ENCODE measurements around the gene SCARB1. TPM values are rescaled to one million over a fixed set of nuclear protein-coding genes. Genes with fewer than 3 reads are reported as not detected.

Gene SCARB1
- total RNA-seq, 1 experiment from 2014 or later: 107 TPM

- DNase-seq (ENCODE audit: low spot score): no peak
- in situ Hi-C loops (cut with HindIII; ENCODE audit: low sequenced_read_pairs): no loop called here
Observed at GRCh38 chr12:124866883-124867400, 3.3 kb upstream of the SCARB1 start.

- no peak for DNase-seq (ENCODE audit: low spot score)
- in situ Hi-C loops (cut with HindIII; ENCODE audit: low sequenced_read_pairs): no loop called here
Observed at GRCh38 chr12:124866195-124866882, 2.7 kb upstream of the SCARB1 start.

GRCh38 chr12:124865728-124866127 lies 2.1 kb upstream of the SCARB1 start:
- in situ Hi-C loops (cut with HindIII; ENCODE audit: low sequenced_read_pairs): no loop called here
- DNase-seq (ENCODE audit: low spot score): no peak

- no peak for DNase-seq (ENCODE audit: low spot score)
- in situ Hi-C loops (cut with HindIII; ENCODE audit: low sequenced_read_pairs): no loop called here
Observed at GRCh38 chr12:124864326-124864752, 675 bp upstream of the SCARB1 start.

- peak; percentile 65 for DNase-seq (ENCODE audit: low spot score)
- in situ Hi-C loops (cut with HindIII; ENCODE audit: low sequenced_read_pairs): no loop called here
Observed at GRCh38 chr12:124862768-124863415, 772 bp downstream of the SCARB1 start.

GRCh38 chr12:124861898-124862676 lies 1.6 kb downstream of the SCARB1 start:
- in situ Hi-C loops (cut with HindIII; ENCODE audit: low sequenced_read_pairs): no loop called here
- peak; percentile 43 for DNase-seq (ENCODE audit: low spot score)

GRCh38 chr12:124861492-124861891 lies 2.2 kb downstream of the SCARB1 start:
- peak; percentile 74 for DNase-seq (ENCODE audit: low spot score)
- in situ Hi-C loops (cut with HindIII; ENCODE audit: low sequenced_read_pairs): no loop called here

- in situ Hi-C loops (cut with HindIII; ENCODE audit: low sequenced_read_pairs): no loop called here
- DNase-seq (ENCODE audit: low spot score): no peak
Observed at GRCh38 chr12:124857921-124858461, 5.7 kb downstream of the SCARB1 start.

GRCh38 chr12:124856842-124857178 lies 6.9 kb downstream of the SCARB1 start:
- in situ Hi-C loops (cut with HindIII; ENCODE audit: low sequenced_read_pairs): no loop called here
- DNase-seq (ENCODE audit: low spot score): no peak

GRCh38 chr12:124856132-124856841 lies 7.4 kb downstream of the SCARB1 start:
- no peak for DNase-seq (ENCODE audit: low spot score)
- in situ Hi-C loops (cut with HindIII; ENCODE audit: low sequenced_read_pairs): no loop called here

GRCh38 chr12:124855275-124855957 lies 8.2 kb downstream of the SCARB1 start:
- DNase-seq (ENCODE audit: low spot score): no peak
- in situ Hi-C loops (cut with HindIII; ENCODE audit: low sequenced_read_pairs): no loop called here

GRCh38 chr12:124854637-124855184 lies 9.0 kb downstream of the SCARB1 start:
- no peak for DNase-seq (ENCODE audit: low spot score)
- in situ Hi-C loops (cut with HindIII; ENCODE audit: low sequenced_read_pairs): no loop called here

- in situ Hi-C loops (cut with HindIII; ENCODE audit: low sequenced_read_pairs): no loop called here
- no peak for DNase-seq (ENCODE audit: low spot score)
Observed at GRCh38 chr12:124853781-124854636, 9.7 kb downstream of the SCARB1 start.

- DNase-seq (ENCODE audit: low spot score): no peak
- in situ Hi-C loops (cut with HindIII; ENCODE audit: low sequenced_read_pairs): no loop called here
Observed at GRCh38 chr12:124852911-124853427, 10.7 kb downstream of the SCARB1 start.

GRCh38 chr12:124852329-124852831 lies 11.3 kb downstream of the SCARB1 start:
- in situ Hi-C loops (cut with HindIII; ENCODE audit: low sequenced_read_pairs): no loop called here
- no peak for DNase-seq (ENCODE audit: low spot score)

- in situ Hi-C loops (cut with HindIII; ENCODE audit: low sequenced_read_pairs): no loop called here
- no peak for DNase-seq (ENCODE audit: low spot score)
Observed at GRCh38 chr12:124851342-124851741, 12.3 kb downstream of the SCARB1 start.

- in situ Hi-C loops (cut with HindIII; ENCODE audit: low sequenced_read_pairs): no loop called here
- DNase-seq (ENCODE audit: low spot score): no peak
Observed at GRCh38 chr12:124849382-124849781, 14.3 kb downstream of the SCARB1 start.
